Mesendoderm (in vitro differentiated cells): Measurements from ENCODE around the gene NEDD4L.
"Not testable (repeated sequence)": the region's sequence is repeated elsewhere in the genome, so short reads cannot be mapped to it uniquely, and the experiment has no call there.

Source experiments
- DNase-seq: peaks from one replicate; pipeline ENCODE4 v3.0.0; 2013
- H2AK5ac ChIP-seq: 2 replicates; pipeline ENCODE4 v1.6.1; 2013; ENCODE audit warnings: low read length, inconsistent platforms
- H2BK120ac ChIP-seq: 2 replicates; pipeline ENCODE4 v1.6.1; 2013; ENCODE audit warnings: low read depth, mild to moderate bottlenecking, low read length, moderate library complexity, mixed read lengths
- H2BK15ac ChIP-seq: replicated peaks from 2 replicates; pipeline ENCODE4 v1.6.1; 2013; ENCODE audit warnings: low read depth, mild to moderate bottlenecking, moderate library complexity
- H2BK5ac ChIP-seq: 2 replicates; pipeline ENCODE4 v1.6.1; 2013; ENCODE audit warnings: low read length, inconsistent platforms
- H3K18ac ChIP-seq: 2 replicates; pipeline ENCODE4 v1.6.1; 2013; ENCODE audit warnings: mild to moderate bottlenecking, low read length, mixed read lengths
- H3K23ac ChIP-seq: one replicate; pipeline ENCODE4 v1.6.1; 2013; ENCODE audit warnings: low read length
- H3K27ac ChIP-seq: 2 replicates; pipeline ENCODE4 v1.5.1; 2013; ENCODE audit warnings: low read depth, mild to moderate bottlenecking, inconsistent platforms, low read length, moderate library complexity
- H3K27me3 ChIP-seq: 2 replicates; pipeline ENCODE4 v1.6.1; 2013; ENCODE audit warnings: low read length, control low read depth, mild to moderate bottlenecking, inconsistent platforms; ENCODE audit not compliant: insufficient read depth, poor library complexity
- H3K36me3 ChIP-seq: 2 replicates; pipeline ENCODE4 v1.6.1; 2013; ENCODE audit warnings: low read length, inconsistent platforms; ENCODE audit not compliant: control insufficient read depth, insufficient read depth
- H3K4ac ChIP-seq: one replicate; pipeline ENCODE4 v1.6.1; 2013; ENCODE audit warnings: low read depth, mild to moderate bottlenecking, low read length, moderate library complexity
- H3K4me1 ChIP-seq: 2 replicates; pipeline ENCODE4 v1.6.1; 2013; ENCODE audit warnings: low read depth, low read length, inconsistent platforms; ENCODE audit not compliant: control insufficient read depth
- H3K4me2 ChIP-seq: 2 replicates; pipeline ENCODE4 v1.6.1; 2013; ENCODE audit warnings: low read length
- H3K4me3 ChIP-seq: 2 replicates; pipeline ENCODE4 v1.5.1; 2013; ENCODE audit warnings: mild to moderate bottlenecking, low read length
- H3K56ac ChIP-seq: one replicate; pipeline ENCODE4 v1.6.1; 2013; ENCODE audit warnings: low read length
- H3K79me1 ChIP-seq: 2 replicates; pipeline ENCODE4 v1.6.1; 2013; ENCODE audit warnings: low read length, inconsistent platforms
- H3K79me2 ChIP-seq: 2 replicates; pipeline ENCODE4 v1.6.1; 2013; ENCODE audit warnings: mild to moderate bottlenecking, low read length; ENCODE audit not compliant: control insufficient read depth, insufficient read depth
- H3K9ac ChIP-seq: 2 replicates; pipeline ENCODE4 v1.6.1; 2013; ENCODE audit warnings: low read length, inconsistent platforms
- H4K5ac ChIP-seq: one replicate; pipeline ENCODE4 v1.6.1; 2013; ENCODE audit warnings: low read length
- H4K8ac ChIP-seq: one replicate; pipeline ENCODE4 v1.6.1; 2013; ENCODE audit warnings: low read depth, mild to moderate bottlenecking, control low read depth, low read length, moderate library complexity
- WGBS: extraction: QIAGEN DNeasy Blood & Tissue Kit; methylation state at CpG from one replicate; pipeline ENCODE4 v1.1.7; 2013; ENCODE audit warnings: low lambda C conversion rate, missing lambda C conversion rate; ENCODE audit not compliant: insufficient coverage; ENCODE audit errors: extremely low coverage; 5-methylcytosine and 5-hydroxymethylcytosine counted together

The NEDD4L gene

DNA sequence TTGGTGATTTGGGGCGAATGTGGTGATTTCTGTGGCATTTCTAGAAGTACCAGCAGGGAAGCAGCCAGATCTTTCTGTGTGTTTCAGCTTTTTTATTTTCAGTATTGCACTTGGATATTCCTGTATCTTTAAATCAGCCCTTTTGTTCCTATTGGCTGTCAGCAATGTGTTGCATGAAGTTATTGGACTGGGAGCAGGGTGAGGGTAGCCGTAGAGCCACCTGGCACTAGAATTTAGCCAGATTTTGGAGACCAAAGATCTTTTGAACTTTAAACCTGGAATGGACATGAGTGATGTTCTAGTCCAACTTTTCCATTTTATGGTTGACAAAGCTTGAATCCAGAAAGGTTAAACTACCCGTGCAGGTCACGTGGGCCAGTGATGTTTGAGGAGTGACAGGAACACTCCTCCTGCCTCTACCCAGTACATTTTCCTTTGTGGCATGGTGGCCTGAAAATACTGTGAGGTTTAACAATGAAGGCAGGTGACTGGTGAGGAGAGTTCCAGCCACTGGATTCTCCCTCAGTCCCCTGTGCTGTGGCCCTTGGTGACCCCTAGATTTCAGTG, 122.3 kb downstream of the NEDD4L start:
- WGBS = no CpG with 5 or more reads among the region's 4 CpGs
- Histone ChIP-seq H2AK5ac (no peak overlapping the region), H3K79me1 (peaks cover 6% of the 10 kb centered on the region), H3K27ac (no peak overlapping the region), H3K4me1 (no peaks in the 10 kb centered on the region), H2BK5ac (no peak overlapping the region), H3K4me3 (no peak overlapping the region), H3K18ac (no peak overlapping the region), H3K23ac (no peak overlapping the region), H3K4me2 (no peak overlapping the region), H2BK120ac (no peak overlapping the region), H3K9ac (no peak overlapping the region), H3K27me3 (no peaks in the 10 kb centered on the region), H4K8ac (no peak overlapping the region), H3K4ac (no peak overlapping the region), H3K36me3 (no peaks in the 10 kb centered on the region), H4K5ac (no peak overlapping the region), H3K56ac (no peak overlapping the region), H2BK15ac (no peak overlapping the region), H3K79me2 (no peaks in the 10 kb centered on the region)
- no peak for DNase-seq

DNA sequence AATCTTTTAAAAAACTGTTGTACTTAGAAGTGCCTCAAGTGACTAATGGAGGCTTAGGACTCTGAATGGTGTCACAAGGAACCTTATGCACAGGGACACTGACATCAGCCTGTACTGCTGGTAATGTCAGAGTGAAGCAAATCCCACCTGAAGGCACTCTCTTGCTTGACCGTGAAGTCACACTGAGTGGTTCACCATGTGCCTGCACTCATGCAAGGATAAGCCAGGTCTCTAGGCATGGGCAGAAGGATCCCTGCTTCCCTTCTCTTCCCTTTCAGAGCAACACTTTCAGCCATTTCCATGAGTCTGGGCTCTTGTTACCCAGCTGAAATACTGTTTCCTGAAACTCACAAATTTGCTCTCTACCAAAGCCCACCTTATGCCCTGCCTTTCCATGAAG, 123.0 kb downstream of the NEDD4L start:
- WGBS = no CpG with 5 or more reads among the region's 1 CpG
- DNase-seq = no peak
- H3K79me1 ChIP-seq = peaks cover 6% of the 10 kb centered on the region
- no peak overlapping the region for H3K56ac ChIP-seq
- no peaks in the 10 kb centered on the region for H3K27me3 ChIP-seq
- no peak overlapping the region for H3K4ac ChIP-seq
- no peak overlapping the region for H3K4me2 ChIP-seq
- peaks cover 2% of the 10 kb centered on the region for H3K79me2 ChIP-seq
- H2BK5ac ChIP-seq = no peak overlapping the region
- no peak overlapping the region for H4K8ac ChIP-seq
- H3K36me3 ChIP-seq = no peaks in the 10 kb centered on the region
- no peak overlapping the region for H3K27ac ChIP-seq
- H3K4me3 ChIP-seq = no peak overlapping the region
- H2BK15ac ChIP-seq = no peak overlapping the region
- no peaks in the 10 kb centered on the region for H3K4me1 ChIP-seq
- H2AK5ac ChIP-seq = no peak overlapping the region
- H4K5ac ChIP-seq = no peak overlapping the region
- no peak overlapping the region for H3K9ac ChIP-seq
- no peak overlapping the region for H3K23ac ChIP-seq
- no peak overlapping the region for H3K18ac ChIP-seq
- no peak overlapping the region for H2BK120ac ChIP-seq

DNA sequence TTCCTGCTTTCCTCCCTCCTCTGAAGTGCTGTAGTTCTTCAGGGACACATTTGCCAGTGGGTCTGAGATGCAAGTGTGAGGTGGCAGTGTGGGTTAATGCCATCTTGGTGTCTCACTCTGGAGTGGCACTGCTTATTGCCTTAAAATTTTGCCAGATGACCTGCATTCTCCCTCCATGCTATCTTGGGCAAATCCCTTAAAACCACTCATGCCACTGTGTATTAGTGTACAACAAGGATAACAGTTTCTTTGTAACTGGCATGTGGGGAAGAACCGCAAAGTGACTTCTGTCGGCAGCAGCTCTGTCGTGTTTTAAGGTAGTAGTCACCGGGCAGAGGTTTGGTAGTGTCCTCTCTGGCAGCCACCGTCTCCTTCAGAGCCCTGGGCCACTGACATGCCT, 124.2 kb downstream of the NEDD4L start:
- H2BK5ac ChIP-seq = no peak overlapping the region
- H2AK5ac ChIP-seq = no peak overlapping the region
- no peaks in the 10 kb centered on the region for H3K27me3 ChIP-seq
- H3K4me3 ChIP-seq = no peak overlapping the region
- H4K5ac ChIP-seq = no peak overlapping the region
- no peak overlapping the region for H4K8ac ChIP-seq
- no peak overlapping the region for H2BK120ac ChIP-seq
- H3K56ac ChIP-seq = no peak overlapping the region
- no peak overlapping the region for H3K9ac ChIP-seq
- H3K27ac ChIP-seq = no peak overlapping the region
- no peak overlapping the region for H3K23ac ChIP-seq
- H3K79me1 ChIP-seq = peaks cover 2% of the 10 kb centered on the region
- no peak overlapping the region for H3K18ac ChIP-seq
- no peak overlapping the region for H2BK15ac ChIP-seq
- no peak for DNase-seq
- no CpG with 5 or more reads among the region's 5 CpGs for WGBS
- no peak overlapping the region for H3K4me2 ChIP-seq
- peaks cover 2% of the 10 kb centered on the region for H3K79me2 ChIP-seq
- H3K4ac ChIP-seq = no peak overlapping the region
- no peaks in the 10 kb centered on the region for H3K4me1 ChIP-seq
- H3K36me3 ChIP-seq = no peaks in the 10 kb centered on the region

DNA sequence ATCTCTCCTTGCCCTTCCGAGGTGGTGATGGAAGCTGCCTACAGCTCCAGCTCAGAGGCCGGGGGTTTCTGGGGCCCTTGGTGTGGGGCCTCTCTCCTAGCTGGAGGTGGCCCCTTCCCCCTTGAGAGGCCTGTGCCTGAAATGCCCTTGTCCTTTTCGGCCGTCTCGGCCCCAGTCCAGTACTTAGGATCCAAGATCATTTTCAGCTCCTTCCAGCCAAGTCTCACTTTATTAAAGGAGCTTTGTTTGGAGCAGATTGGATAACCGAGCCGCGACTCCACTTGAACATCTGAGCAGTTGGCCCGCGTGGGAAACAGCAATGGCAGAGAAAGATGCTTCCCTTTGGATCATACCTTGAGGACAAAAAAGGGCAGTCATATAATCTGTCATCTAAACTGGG, 125.0 kb downstream of the NEDD4L start:
- no peak overlapping the region for H3K4me3 ChIP-seq
- no peak overlapping the region for H3K23ac ChIP-seq
- H3K4me1 ChIP-seq = no peaks in the 10 kb centered on the region
- H2BK120ac ChIP-seq = no peak overlapping the region
- no peak overlapping the region for H3K4ac ChIP-seq
- H3K27me3 ChIP-seq = no peaks in the 10 kb centered on the region
- peaks cover 2% of the 10 kb centered on the region for H3K79me1 ChIP-seq
- no CpG with 5 or more reads among the region's 10 CpGs for WGBS
- H3K4me2 ChIP-seq = no peak overlapping the region
- H3K56ac ChIP-seq = no peak overlapping the region
- no peak overlapping the region for H2BK15ac ChIP-seq
- H2AK5ac ChIP-seq = no peak overlapping the region
- no peak overlapping the region for H4K8ac ChIP-seq
- H3K18ac ChIP-seq = no peak overlapping the region
- H3K79me2 ChIP-seq = peaks cover 2% of the 10 kb centered on the region
- no peak overlapping the region for H2BK5ac ChIP-seq
- H3K36me3 ChIP-seq = no peaks in the 10 kb centered on the region
- H4K5ac ChIP-seq = no peak overlapping the region
- H3K9ac ChIP-seq = no peak overlapping the region
- DNase-seq = no peak
- H3K27ac ChIP-seq = no peak overlapping the region

DNA sequence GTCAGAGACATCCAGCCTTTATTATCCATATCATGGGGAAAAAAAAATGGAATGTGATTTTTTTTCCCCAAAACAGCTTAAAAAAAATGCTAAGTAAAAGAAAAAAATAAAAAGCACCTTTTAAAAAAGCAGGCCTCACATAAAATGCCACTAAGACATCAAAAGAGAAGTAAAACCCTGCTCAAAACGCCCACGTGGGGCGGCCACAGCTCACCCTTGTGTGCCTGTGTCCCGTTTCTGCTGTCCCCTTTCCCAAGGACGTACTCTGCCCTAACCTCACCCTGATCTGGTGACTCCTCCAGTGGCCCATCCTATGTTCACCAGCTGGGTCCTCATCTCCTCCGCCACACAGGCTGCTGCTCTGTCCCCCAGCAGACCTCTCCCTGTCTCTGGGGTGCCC, 125.4 kb downstream of the NEDD4L start:
- no peak overlapping the region for H2BK120ac ChIP-seq
- H3K23ac ChIP-seq = no peak overlapping the region
- no peak overlapping the region for H3K4ac ChIP-seq
- no peak overlapping the region for H2BK5ac ChIP-seq
- H3K27ac ChIP-seq = no peak overlapping the region
- H3K79me1 ChIP-seq = peaks cover 2% of the 10 kb centered on the region
- no peak for DNase-seq
- H3K79me2 ChIP-seq = peaks cover 2% of the 10 kb centered on the region
- no peak overlapping the region for H3K18ac ChIP-seq
- WGBS = no CpG with 5 or more reads among the region's 6 CpGs
- no peak overlapping the region for H4K8ac ChIP-seq
- no peak overlapping the region for H3K9ac ChIP-seq
- no peaks in the 10 kb centered on the region for H3K36me3 ChIP-seq
- H2BK15ac ChIP-seq = no peak overlapping the region
- H3K4me2 ChIP-seq = no peak overlapping the region
- no peak overlapping the region for H3K56ac ChIP-seq
- no peak overlapping the region for H2AK5ac ChIP-seq
- H3K4me3 ChIP-seq = no peak overlapping the region
- H3K27me3 ChIP-seq = no peaks in the 10 kb centered on the region
- H4K5ac ChIP-seq = no peak overlapping the region
- no peaks in the 10 kb centered on the region for H3K4me1 ChIP-seq

DNA sequence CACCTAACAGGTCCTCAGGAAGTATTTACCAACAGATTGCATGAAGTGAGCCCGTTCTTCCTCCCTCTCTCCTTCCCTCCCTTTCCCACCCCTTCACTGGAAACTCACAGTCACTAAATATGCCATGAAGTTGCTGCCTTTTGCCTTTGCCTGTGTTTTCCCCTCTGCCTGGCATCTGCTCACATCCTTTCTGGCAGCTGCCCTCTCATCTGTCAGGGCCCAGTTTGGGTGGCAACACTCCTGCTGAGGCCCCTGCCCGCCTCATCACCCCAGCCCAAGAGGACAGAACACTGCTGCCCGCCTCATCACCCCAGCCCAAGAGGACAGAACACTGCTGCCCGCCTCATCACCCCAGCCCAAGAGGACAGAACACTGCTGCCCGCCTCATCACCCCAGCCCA, 126.0 kb downstream of the NEDD4L start:
- H3K4ac ChIP-seq, H3K4me3 ChIP-seq, DNase-seq, H3K36me3 ChIP-seq, H3K9ac ChIP-seq, H3K23ac ChIP-seq, H3K18ac ChIP-seq, H3K4me1 ChIP-seq, H2AK5ac ChIP-seq, H3K56ac ChIP-seq, H2BK120ac ChIP-seq, H2BK5ac ChIP-seq, H3K27ac ChIP-seq, H3K79me1 ChIP-seq, H3K27me3 ChIP-seq, H3K79me2 ChIP-seq, H2BK15ac ChIP-seq, H4K5ac ChIP-seq, H4K8ac ChIP-seq, H3K4me2 ChIP-seq: not testable (repeated sequence)
- no CpG with 5 or more reads among the region's 5 CpGs for WGBS
